DOHH2 (cell line): ENCODE measurements around the gene DIPK1A.

Experiments used
- EZH2phosphoT487 ChIP-seq: fragments of 200-600 bp; sonication (generic); IDR thresholded peaks from 2 replicates; pipeline ENCODE4 v1.6.1; 2017; ENCODE audit warnings: borderline replicate concordance, mild to moderate bottlenecking, antibody characterized with exemption, low read length, moderate library complexity, mixed read lengths
- TF ChIP-seq, protein P1 (sequence below): fragments of 200-600 bp; sonication (generic); IDR thresholded peaks from one replicate; pipeline ENCODE4 v1.5.1; 2014; ENCODE audit warnings: antibody characterized with exemption, mild to moderate bottlenecking, low read depth, low read length; ENCODE audit not compliant: poor library complexity, severe bottlenecking

DNA sequence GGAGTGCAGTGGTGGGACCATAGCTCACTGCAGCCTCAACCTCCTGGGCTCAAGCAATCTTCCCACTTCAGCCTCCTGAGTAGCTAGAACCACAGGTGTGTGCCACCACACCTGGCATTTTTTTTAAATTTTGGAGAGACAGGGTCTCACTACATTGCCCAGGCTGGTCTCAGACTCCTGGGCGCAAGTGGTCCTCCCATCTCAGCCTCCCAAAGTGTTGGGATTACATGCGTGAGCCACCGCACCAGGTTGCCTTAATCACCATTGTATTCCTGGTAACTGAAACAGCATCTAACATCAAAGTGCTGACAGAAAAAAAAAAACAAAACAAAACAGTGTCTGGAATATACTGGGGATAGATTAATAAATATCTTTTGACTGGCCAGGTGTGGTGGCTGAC, 111.2 kb downstream of the DIPK1A start:
- TF ChIP-seq, protein P1, sequence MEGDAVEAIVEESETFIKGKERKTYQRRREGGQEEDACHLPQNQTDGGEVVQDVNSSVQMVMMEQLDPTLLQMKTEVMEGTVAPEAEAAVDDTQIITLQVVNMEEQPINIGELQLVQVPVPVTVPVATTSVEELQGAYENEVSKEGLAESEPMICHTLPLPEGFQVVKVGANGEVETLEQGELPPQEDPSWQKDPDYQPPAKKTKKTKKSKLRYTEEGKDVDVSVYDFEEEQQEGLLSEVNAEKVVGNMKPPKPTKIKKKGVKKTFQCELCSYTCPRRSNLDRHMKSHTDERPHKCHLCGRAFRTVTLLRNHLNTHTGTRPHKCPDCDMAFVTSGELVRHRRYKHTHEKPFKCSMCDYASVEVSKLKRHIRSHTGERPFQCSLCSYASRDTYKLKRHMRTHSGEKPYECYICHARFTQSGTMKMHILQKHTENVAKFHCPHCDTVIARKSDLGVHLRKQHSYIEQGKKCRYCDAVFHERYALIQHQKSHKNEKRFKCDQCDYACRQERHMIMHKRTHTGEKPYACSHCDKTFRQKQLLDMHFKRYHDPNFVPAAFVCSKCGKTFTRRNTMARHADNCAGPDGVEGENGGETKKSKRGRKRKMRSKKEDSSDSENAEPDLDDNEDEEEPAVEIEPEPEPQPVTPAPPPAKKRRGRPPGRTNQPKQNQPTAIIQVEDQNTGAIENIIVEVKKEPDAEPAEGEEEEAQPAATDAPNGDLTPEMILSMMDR: no peak
- no peak for TF ChIP-seq EZH2phosphoT487
